Measurements from ENCODE around the gene PAQR6.
A peak's percentile ranks its signal among the peaks of the same experiment; 100 is the strongest.

The PAQR6 gene, protein sequence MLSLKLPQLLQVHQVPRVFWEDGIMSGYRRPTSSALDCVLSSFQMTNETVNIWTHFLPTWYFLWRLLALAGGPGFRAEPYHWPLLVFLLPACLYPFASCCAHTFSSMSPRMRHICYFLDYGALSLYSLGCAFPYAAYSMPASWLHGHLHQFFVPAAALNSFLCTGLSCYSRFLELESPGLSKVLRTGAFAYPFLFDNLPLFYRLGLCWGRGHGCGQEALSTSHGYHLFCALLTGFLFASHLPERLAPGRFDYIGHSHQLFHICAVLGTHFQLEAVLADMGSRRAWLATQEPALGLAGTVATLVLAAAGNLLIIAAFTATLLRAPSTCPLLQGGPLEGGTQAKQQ

DNA sequence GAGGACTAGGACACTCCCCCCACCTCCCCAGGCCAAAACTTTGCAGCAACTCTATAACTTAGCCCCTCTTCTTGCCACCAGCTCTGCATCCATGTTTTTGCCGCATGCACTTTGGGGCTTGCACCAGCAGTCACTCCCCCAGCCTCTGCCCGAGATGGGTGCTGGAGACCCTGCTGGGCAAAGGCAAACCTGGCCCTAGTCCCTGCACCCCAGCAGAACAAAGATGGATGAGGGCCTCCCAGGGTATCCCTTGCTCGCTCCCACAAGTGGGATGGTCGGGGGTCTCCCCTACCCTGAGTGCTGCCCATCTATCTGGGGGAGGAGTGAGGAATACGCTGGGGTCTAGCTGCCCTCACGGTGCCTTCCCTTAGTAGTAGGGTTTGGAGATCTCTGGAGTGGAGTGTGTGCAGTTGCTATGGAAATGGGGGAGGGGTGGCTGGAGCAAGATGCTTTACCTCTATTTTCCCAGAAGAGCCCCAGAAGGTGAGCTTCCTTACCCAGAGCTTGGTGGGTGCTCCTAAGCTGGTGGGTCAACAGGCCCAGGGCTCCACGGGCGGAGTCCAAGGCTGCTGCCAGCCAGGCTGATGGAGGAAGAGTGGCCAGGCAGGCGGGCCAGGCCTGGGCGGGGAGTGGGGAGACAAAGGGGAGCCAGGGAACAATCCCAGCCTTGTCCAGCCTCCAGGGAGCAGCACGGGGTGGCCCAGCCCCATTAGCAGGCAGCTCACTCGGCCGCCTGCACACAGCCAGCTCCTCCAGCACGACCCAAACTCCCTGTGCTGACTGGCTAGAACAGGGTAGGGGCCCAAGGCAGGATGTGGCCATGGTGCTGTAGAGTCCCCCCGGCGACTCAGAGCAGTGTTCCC lies at the start of gene PAQR6:
PAQR6 (minus strand) TSS at position 597 of the 863 bp plus-strand sequence. CDS start 1,325 bp downstream, outside the sequence.
- no peak for DNase-seq

DNA sequence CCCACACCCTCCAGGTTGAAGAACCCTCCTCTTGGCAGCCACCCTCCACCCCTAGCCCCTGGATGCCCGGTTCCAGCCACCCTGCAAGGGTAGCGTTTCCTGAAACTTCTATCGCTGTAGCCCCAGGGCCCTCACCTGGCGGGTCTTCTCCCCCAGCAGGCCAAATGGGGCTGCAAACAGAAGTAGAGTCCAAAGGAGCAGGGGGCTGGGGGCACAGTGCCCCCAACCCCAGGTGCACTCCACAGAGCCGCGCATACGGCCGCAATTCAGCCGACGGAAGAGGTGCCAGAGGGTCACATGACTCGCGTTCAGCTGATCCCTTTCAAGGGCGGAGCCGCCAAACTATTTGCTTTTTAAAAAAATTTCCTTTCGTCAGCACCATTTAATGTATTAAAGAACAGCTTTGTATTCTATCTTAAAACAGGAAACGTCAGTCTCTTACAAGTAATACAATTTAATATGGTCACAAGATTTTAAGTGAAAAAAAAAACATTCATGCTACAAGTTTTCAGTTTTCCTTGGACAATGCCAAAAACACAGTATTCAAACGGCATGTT lies 47.6 kb upstream of the PAQR6 start, which contains the start of gene GLMP:
GLMP (minus strand) TSS at position 289 of the 557 bp plus-strand sequence; CDS start at position 255, 34 bp downstream.
- DNase-seq, result peak; percentile 83

DNA sequence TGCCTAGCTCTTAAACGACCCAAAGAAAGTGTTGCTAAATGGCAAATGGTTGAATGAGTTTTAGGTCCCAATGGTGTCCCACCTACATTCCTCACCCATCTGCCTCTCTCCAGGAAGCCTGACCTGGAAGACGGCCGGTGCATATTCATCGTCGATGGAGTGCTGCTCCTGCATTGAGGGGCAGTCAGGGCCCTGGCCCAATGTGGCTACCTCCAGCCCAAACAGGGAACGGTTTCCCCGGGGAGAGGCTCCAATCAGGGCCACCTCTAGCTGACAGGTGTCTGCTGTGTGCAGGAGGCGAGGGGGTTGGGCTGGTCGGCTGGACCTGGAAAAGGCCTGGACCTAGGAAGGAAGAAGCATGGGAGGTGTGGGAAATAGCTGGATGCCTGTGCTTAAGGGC lies 46.0 kb upstream of the PAQR6 start:
- no peak for DNase-seq

DNA sequence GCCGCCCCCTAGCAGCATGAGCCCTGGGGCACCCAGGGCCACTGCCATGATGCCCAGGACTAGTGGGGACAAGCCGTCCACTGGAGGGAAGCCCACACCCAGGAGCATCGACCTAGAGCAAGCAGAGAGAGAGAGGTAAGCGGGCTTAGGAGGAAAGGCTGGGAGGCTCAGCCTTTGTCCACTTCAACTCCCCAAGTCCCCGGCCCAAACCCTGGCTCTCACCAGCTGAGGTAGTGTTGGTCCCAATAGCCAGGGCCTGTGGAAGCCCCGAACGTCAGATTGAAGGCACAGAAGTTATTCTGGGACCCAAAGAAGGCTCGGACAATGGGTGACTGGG lies 45.2 kb upstream of the PAQR6 start:
- no peak for DNase-seq

DNA sequence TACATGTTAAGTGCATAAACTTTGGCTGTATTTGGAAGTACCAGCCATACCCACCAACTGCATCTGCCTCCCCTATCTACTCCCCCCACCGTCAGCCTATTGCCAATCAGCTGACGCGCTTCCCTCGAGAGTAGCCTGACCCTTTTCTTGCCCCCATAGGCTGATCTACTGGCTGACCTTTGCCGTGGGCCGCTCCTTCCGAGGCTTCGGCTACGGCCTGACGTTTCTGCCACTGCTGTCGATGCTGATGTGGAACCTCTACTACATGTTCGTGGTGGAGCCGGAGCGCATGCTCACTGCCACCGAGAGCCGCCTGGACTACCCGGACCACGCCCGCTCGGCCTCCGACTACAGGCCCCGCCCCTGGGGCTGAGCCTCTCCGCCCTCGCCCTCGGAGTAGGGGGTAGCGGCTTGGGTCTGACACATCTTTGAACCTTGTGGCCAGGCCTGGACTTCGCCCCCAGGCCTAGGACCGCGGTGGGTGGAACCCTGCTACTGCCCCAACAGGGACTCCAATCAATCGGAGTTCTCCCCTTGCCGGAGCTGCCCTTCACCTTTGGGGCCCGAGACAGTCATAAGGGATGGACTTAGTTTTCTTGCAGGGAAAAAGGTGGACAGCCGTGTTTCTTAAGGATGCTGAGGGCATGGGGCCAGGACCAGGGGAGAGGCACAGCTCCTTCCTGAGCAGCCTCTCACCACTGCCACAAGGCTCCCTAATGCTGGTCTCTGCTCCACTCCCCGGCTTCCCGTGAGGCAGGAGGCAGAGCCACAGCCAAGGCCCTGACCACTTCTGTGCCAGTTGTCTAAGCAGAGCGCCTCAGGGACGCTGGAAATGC lies 43.6 kb upstream of the PAQR6 start:
- no peak for DNase-seq

DNA sequence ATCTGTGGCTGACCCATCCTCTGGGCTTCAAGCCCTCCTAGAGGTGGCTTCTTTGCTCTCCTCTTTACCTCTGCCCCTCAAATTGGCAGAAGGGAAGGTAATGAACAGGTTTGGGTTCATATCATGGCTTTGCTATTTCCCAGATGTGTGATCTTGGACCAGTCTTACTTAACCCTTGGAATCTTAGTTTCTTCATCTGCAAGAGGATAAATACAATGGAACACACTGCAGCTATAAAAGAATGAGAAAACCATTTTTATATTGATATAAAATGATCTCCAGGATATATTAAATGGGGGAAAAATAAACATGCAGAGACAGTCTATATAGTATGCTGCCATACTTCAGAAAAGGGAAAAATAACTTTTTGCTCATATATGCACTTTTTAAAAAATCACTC lies 42.0 kb upstream of the PAQR6 start:
- no peak for DNase-seq

DNA sequence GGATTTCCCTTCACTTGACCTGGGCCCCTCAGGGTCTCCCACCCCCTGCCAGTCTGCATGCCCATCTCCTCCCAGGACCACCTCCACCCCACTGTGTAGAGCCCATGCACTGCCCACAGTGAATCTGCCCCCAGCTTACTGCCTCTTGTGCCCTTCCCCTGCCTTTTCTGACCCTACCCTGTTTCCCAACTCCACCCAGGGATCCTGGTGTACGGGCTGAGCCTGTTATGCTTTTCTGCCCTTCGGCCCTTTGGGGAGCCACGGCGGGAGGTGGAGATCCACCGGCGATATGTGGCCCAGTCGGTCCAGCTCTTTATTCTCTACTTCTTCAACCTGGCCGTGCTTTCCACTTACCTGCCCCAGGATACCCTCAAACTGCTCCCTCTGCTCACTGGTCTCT lies 38.2 kb upstream of the PAQR6 start:
- DNase-seq, result no peak

DNA sequence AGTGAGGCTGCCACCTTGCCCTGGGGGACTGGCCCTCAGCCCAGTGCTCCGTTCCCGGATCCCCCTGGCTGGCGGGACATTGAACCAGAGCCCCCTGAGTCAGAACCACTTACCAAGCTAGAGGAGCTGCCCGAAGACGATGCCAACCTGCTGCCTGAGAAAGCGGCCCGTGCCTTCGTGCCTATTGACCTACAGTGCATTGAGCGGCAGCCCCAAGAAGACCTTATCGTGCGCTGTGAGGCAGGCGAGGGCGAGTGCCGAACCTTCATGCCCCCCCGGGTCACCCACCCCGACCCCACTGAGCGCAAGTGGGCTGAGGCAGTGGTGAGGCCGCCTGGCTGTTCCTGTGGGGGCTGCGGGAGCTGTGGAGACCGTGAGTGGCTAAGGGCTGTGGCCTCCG lies 37.6 kb upstream of the PAQR6 start:
- DNase-seq, result no peak

DNA sequence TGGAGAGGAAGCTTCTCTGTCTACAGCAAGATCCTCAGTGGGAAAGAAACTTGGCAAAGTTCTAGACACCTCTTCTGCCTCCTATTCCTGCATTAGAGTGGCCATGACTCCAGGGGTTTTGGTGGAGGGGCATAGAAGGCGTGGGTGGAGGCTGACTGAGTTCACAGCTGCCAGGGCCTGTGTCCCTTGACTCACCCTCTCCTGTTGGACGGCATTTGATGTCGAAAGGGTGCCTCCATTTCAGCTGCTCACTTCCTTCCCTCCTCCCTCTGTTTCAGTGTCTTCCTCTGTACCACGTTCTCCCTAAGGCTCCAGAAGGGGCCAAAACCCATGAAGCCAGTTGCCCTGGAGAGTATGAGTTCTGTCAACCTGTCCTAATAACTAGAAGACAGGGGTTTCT lies 36.9 kb upstream of the PAQR6 start:
- no peak for DNase-seq

DNA sequence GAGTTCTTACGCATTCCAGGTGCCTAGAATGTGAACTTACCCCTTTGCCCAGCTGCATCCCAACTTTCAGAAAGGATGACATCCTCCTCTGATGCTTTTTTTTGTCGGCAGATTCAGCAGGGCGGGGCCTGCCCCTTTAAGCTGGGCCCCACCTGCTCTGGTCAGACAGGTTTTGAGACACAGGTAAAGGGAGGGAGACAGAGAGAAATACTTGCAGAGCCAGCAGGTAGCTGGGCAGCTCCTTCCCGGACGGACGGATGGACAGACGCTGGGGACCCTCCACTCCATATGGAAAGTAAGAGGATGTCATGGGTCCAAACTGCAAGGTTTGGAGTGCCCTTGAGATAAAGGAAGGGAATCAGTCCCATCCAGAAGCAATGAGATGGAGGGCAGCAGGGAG lies 36.3 kb upstream of the PAQR6 start, which contains the start of gene TMEM79:
TMEM79 (plus strand) TSS at position 214 of the 400 bp plus-strand sequence. CDS start 902 bp downstream, outside the sequence.
- DNase-seq, result no peak

DNA sequence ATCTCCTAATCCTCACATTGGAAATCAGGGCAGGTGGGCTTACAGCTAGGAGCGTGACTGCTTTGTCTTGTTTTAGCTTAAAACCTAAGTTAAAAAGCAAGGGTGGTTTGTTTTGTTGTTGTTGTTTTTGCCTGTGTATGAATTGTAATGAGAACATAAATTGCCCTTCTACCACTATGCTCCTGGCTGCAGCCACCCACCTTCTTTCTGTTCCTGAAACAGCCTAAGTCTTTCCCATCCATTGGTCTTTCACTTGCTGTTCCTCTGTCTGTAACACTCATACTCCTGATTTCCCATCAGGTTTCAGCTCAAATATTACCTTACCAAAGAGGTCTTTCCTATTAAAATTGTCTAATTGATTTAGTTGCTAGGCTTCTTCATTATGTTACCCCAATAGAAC lies 35.7 kb upstream of the PAQR6 start:
- no peak for DNase-seq

DNA sequence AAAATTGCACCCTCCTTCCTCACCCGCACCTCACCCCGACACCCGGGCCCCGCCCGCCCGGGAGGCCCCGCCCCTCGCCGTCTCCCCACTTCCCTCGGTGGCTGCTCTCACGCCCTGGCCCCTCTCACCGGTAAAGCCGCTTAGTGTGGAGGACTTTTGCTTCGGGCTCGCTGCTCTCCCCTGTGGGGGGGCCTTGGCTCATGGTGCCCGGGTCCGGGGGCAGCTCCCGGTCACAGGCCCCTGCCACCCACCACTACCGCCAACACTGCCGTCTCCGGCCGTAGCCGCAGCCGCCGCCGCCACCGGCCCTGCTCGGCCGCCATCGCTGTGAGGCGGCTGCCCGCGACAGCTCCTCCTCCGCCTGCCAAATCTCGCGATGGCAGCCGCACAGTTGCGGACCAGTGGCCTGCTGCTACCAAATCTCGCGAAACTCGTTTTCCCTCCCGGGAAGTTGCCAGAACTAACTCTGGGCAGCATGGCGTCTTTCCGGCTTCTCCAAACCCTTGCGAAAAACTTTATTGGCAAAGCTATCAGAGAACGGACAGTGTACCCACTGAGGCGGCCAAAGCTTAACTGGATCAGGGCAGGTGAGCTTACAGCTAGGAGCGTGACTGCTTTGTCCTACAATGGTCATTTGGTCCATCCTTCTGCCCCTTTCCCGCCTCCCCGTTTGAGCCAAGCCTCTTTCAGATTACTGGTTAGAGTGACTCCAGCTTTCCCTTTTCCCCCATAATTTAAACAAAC lies 34.8 kb upstream of the PAQR6 start, which contains the start of gene SMG5:
SMG5 (minus strand) TSS at position 347 of the 744 bp plus-strand sequence; CDS start at position 202, 145 bp downstream.
- peak; percentile 99 for DNase-seq

DNA sequence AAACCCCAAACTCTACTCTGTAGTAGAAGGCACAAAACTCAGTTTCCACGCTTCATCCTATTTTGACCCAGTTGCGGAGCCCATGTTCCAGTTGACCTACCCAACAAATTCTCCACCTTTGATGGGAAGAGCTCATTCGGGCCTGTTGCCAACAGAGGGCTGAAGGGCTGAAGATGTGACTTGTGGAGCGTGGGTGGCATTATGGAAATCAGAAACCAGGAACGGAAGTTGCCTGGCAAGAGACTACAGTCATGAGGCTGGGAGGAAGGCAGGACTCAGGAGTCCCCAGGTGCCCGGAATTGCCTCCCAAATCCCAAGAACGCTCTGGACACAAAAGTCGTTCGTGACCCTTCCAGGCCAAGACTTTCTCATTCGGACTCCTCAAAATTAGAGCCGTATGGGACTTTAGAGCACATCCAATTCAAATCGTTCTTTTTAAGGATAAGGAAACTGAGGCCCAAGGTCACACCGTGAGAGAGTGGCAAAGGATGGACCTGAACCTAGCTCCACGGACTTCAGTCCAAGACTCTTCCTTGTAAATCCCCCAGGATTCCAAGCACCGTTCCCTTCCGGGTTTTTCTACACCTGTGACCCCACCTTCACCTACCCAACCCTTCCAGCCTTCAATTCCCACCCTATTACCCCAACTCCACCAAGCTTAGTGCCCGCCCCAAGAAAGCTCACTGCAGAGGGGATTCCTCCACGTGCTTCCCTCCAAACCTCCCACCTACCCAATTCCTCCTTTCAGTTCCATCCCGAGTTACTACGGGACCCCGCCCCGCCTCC lies 34.0 kb upstream of the PAQR6 start:
- peak; percentile 60 for DNase-seq

DNA sequence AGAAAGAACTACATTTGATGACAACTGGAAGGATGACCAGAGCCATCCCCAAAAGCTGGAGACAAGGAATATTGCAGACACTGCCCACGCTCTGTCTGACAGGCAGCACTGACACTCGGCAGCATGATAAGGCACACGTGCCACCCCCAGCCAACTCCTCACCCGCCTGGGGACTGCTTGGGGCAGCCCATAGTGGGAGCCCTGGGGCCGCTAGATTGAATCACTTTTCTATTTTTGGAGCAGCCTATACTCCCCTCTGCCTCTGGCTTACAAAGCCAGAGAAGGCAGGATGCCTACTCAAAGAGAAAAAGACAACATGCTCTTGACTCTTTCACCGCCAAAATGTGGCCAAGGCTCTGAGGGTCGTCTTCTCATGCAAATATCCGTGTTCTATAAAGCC lies 33.4 kb upstream of the PAQR6 start:
- DNase-seq, result peak; percentile 88

DNA sequence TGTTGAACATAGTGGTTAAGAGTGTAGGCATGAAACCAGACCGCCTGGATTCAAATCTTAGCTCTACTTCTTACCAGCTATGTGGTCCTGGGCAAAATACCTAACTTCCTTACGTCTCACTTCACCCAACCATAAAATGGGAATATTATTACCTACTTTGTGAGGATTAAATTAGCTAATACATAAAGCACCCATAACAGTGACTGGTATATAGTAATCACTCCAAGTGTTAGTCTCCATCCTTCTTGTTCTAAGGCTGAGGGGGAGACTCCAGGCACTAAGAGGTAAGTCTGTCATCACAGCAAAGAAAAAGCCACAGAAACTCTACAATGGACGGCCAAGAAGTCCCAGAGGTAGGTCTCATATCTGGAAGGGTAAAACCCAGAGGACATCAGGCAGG lies 32.0 kb upstream of the PAQR6 start:
- DNase-seq, result no peak

DNA sequence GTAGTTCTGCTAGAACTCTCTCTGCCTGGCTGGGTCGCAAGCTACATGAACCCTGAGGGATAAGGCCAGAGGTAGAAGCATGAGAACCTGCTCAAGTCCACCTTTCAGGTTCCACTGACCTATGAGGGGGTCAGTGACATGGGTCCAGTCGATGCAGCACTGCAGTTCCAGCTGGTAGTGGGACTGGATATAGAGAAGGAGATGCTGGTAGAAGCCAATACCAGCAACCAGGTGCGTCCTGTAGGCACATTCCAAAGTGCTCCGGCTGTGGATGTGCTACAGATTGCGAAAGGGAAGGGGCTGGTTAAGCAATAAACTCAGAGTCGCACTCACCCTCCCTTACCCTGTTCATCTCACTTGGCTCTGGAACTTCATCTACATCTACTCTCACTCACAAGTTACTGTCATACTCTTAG lies 29.1 kb upstream of the PAQR6 start:
- no peak for DNase-seq

DNA sequence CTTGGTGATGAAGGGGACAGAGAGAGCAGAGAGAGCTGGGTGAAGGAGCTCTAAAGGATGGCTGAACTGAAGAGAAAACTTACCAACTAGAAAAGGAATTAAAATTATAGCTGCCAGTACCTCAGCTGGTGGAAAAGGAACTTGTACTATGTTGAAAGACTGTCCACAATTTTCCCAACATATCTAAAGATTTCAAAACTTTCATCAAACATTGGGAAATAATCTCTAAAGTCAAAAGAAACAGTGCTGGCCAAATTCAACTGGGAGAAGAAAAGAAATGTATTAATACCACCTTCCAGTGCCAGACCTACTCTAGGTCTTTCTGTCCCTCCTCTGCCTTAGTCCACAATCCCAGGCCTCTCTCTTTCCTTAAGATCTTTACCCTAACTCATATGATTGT lies 28.7 kb upstream of the PAQR6 start:
- no peak for DNase-seq

DNA sequence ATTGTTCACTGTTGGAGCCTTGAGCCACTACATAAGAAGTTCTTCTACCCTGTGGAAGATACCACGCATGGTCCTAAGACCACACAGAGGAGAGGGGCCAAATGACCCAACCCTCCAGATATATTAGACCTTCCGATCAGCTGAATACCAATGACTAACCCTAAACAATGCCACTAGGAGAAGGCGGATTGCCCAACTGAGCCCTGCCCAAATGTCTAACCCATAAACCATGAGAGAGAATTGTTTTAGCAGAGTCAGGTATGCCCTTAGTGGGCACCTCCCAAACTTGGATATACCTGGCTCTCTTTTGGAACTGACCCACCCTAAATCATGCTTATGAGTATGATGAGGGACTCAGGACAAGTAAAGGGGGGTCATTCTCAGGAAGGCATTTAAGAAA lies 22.5 kb upstream of the PAQR6 start:
- DNase-seq, result no peak

DNA sequence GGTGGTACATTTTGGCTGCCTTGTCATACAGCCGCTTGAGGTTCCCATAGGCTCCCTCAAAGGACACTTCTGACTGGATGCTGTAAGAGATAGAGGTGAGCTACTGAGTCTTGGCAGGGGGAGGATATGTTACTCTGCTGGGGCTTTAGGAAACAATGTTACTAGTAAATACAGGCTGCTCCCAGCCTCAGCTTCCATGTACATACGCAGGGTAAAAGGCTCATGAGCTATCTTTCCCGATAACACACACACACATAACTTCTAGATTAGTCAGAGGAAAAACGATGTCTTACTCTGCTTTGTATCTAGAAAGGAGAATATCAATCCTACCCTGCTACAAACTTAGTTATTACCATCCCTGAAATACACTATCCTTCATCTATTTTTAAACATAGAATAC lies 20.5 kb upstream of the PAQR6 start:
- no peak for DNase-seq

DNA sequence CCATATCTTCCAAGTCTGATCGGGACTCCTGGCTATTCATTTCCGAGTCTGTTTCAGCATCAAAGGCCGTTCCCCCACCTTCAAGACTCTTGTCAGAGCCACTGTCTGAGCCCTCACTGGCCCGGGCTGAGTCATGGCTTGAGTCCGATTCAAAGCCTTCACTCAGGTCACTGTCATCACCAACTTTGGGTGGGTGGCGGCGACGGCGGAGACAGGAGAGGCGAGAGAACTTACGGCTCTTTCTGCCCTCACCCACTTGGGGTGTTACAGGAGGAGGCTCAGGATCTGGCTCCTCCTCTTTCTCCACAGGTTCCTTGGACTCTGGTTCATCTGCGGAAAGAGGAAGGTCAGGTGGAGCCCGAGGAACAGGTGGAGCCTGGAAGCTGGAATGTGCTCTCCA lies 18.2 kb upstream of the PAQR6 start:
- no peak for DNase-seq

DNA sequence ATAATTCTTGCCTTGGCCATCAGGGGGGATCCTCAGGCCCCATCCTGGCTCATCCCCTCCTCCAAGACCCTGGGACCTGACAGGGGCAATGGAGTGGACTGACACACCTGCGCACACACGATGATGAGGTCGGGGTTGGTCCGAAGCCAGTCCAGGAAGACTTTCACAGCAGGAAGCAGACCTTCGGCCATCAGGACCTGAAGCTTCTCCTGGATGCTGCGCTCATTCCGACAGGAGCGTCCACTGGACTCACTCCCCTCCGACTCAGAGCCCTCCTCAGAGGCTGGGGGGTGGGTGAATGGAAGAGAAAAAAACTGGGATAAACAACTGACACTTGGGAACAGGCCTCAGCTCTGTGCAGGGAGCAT lies 15.4 kb upstream of the PAQR6 start:
- DNase-seq, result no peak
